ENCODE measurements around the gene PI4KA. TPM values are rescaled to one million over a fixed set of nuclear protein-coding genes. Genes with fewer than 3 reads are reported as not detected.
A peak's percentile ranks its signal among the peaks of the same experiment; 100 is the strongest.

The PI4KA gene
- total and polyA plus RNA-seq, 2 of the 13 experiments (the other 11 are each of a cell fraction or from before 2014, with no cell fraction given): 27.4 to 56.4 TPM

GRCh38 chr22:20773793-20774212 lies 84.8 kb downstream of the PI4KA start, which contains the start of gene SERPIND1 (continued):
- TF ChIP-seq, protein P1, sequence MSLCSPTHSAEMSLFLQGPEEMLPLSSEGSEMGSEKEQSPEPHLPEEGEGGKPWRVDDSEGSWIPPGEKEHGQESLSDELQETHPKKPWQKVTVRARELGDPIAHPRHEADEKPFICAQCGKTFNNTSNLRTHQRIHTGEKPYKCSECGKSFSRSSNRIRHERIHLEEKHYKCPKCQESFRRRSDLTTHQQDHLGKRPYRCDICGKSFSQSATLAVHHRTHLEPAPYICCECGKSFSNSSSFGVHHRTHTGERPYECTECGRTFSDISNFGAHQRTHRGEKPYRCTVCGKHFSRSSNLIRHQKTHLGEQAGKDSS (CRISPR knock-in tag; IDR thresholded peaks at IDR 0.05; ENCODE audit: borderline replicate concordance, low read depth): no peak
- TF ChIP-seq SAFB2 (CRISPR knock-in tag; IDR thresholded peaks at IDR 0.05; ENCODE audit: borderline replicate concordance, low read depth): no peak
- TF ChIP-seq ZNF367 (CRISPR knock-in tag; IDR thresholded peaks at IDR 0.05; ENCODE audit: borderline replicate concordance): no peak
- no peak for TF ChIP-seq MTF2 (CRISPR knock-in tag; IDR thresholded peaks at IDR 0.05; ENCODE audit: borderline replicate concordance)
- TF ChIP-seq ZNF672 (CRISPR knock-in tag; IDR thresholded peaks at IDR 0.05): no peak
- peak; percentile 94 for TF ChIP-seq MED1 (CRISPR knock-in tag; IDR thresholded peaks at IDR 0.05)
- TF ChIP-seq NAIF1 (CRISPR knock-in tag; IDR thresholded peaks at IDR 0.05; ENCODE audit: borderline replicate concordance): no peak
- no peak for TF ChIP-seq ZUFSP (CRISPR knock-in tag; IDR thresholded peaks at IDR 0.05; ENCODE audit: borderline replicate concordance)
- no peak for TF ChIP-seq ZBTB14 (CRISPR knock-in tag; IDR thresholded peaks at IDR 0.05)
- TF ChIP-seq ONECUT2 (CRISPR knock-in tag; IDR thresholded peaks at IDR 0.05): 0 out of 2 replicates have a peak, but pooled peaks have one; percentile 14
- no peak for TF ChIP-seq TSC22D2 (CRISPR knock-in tag; IDR thresholded peaks at IDR 0.05; ENCODE audit: borderline replicate concordance)
- no peak for TF ChIP-seq PTBP1 (IDR thresholded peaks at IDR 0.05; ENCODE audit: low read depth, low read length, poor library complexity, severe bottlenecking)
- no peak; the same call in 1 of the 2 replicates for TF ChIP-seq RFXAP (CRISPR knock-in tag; IDR thresholded peaks at IDR 0.05; ENCODE audit: borderline replicate concordance)
- no peak for TF ChIP-seq TGIF2 (CRISPR knock-in tag; IDR thresholded peaks at IDR 0.05)
- no peak for TF ChIP-seq ZNF44 (CRISPR knock-in tag; IDR thresholded peaks at IDR 0.05)
- peak; percentile 81 for TF ChIP-seq MEIS2 (CRISPR knock-in tag; IDR thresholded peaks at IDR 0.05)
- TF ChIP-seq, protein P2, sequence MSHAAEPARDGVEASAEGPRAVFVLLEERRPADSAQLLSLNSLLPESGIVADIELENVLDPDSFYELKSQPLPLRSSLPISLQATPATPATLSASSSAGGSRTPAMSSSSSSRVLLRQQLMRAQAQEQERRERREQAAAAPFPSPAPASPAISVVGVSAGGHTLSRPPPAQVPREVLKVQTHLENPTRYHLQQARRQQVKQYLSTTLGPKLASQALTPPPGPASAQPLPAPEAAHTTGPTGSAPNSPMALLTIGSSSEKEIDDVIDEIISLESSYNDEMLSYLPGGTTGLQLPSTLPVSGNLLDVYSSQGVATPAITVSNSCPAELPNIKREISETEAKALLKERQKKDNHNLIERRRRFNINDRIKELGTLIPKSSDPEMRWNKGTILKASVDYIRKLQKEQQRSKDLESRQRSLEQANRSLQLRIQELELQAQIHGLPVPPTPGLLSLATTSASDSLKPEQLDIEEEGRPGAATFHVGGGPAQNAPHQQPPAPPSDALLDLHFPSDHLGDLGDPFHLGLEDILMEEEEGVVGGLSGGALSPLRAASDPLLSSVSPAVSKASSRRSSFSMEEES (CRISPR knock-in tag; IDR thresholded peaks at IDR 0.05): peak; percentile 52; the same call in 1 of the 2 replicates
- no peak for TF ChIP-seq ISX (CRISPR knock-in tag; conservative IDR thresholded peaks at IDR 0.05)
- no peak for TF ChIP-seq IRX3 (CRISPR knock-in tag; IDR thresholded peaks at IDR 0.05; ENCODE audit: borderline replicate concordance, low read depth)
- 0 out of 2 replicates have a peak, but pooled peaks have one; percentile 8 for TF ChIP-seq MAZ (IDR thresholded peaks at IDR 0.05; ENCODE audit: borderline replicate concordance, low read depth, low read length)
- 0 out of 2 replicates have a peak, but pooled peaks have one; percentile 53 for TF ChIP-seq MAZ (CRISPR knock-in tag; IDR thresholded peaks at IDR 0.05; ENCODE audit: low read depth)
- TF ChIP-seq MTA3 (CRISPR knock-in tag; IDR thresholded peaks at IDR 0.05): no peak
- TF ChIP-seq SKI (IDR thresholded peaks at IDR 0.05; ENCODE audit: partially characterized antibody): peak; percentile 42

Measured in HepG2 (cell line).